Fibroblast of lung (primary cell): ENCODE measurements around the gene COG5.

ENCODE experiments used
- CTCF ChIP-seq, 2 donors: IDR thresholded peaks in 1 of 2; conservative IDR thresholded peaks in 1 of 2; 1 replicate in 1 of 2; 2 replicates in 1 of 2; pipeline ENCODE4 v1.5.1; 2011 to 2012; ENCODE audit warnings: low read length in 2 of 2, control low read depth in 1 of 2, inconsistent platforms in 1 of 2, low read depth in 1 of 2, mild to moderate bottlenecking in 1 of 2
- EZH2 ChIP-seq: IDR thresholded peaks from 2 replicates; pipeline ENCODE4 v1.5.1; 2012; ENCODE audit warnings: low read length, control low read depth, mild to moderate bottlenecking; ENCODE audit errors: missing control alignments

- TF ChIP-seq CTCF (conservative IDR thresholded peaks at IDR 0.05 in 1 of 2, IDR thresholded peaks at IDR 0.05 in 1 of 2; ENCODE audit: low read depth in 1 of 2, low read length in 2 of 2): no peak
- no peak for TF ChIP-seq EZH2
Measured at GRCh38 chr7:107441581-107442422, 121.9 kb downstream of the COG5 start.
